Epithelial cell of proximal tubule (primary cell): ENCODE measurements around the gene RWDD4. TPM values are rescaled to one million over a fixed set of nuclear protein-coding genes. Genes with fewer than 3 reads are reported as not detected.

Source experiments
- DNase-seq: peaks from one replicate; pipeline ENCODE4 v3.0.0-alpha.2; 2011; ENCODE audit warnings: low read depth
- H3K4me3 ChIP-seq: 2 replicates; pipeline ENCODE4 v1.5.1; 2011; ENCODE audit warnings: low read depth, mild to moderate bottlenecking, low read length
- CTCF ChIP-seq: conservative IDR thresholded peaks from 2 replicates; pipeline ENCODE4 v1.5.1; 2012; ENCODE audit warnings: low read depth, mild to moderate bottlenecking, low read length
- total RNA-seq: library from RNA; depleted of rRNA; stranded (reverse); fragments of >200 nt; gene quantifications from 2 replicates; pipeline ENCODE4 v1.2.3, GENCODE V29; 2015

RWDD4 gene
- total RNA-seq, 1 donor from 2014 or later: 17.2 TPM

GRCh38 chr4:183609151-183609550 is 49.8 kb downstream of the RWDD4 start:
- no peak for TF ChIP-seq CTCF
- H3K4me3 ChIP-seq: no peak overlapping the region
- DNase-seq: no peak

- no peak overlapping the region for H3K4me3 ChIP-seq
- DNase-seq: no peak
- no peak for TF ChIP-seq CTCF
Measured at GRCh38 chr4:183607894-183608293, 51.1 kb downstream of the RWDD4 start.

GRCh38 chr4:183602557-183603027 is 56.4 kb downstream of the RWDD4 start:
- peak; percentile 61 for TF ChIP-seq CTCF
- no peak for DNase-seq
- no peak overlapping the region for H3K4me3 ChIP-seq

- no peak overlapping the region for H3K4me3 ChIP-seq
- DNase-seq: no peak
- TF ChIP-seq CTCF: no peak
Measured at GRCh38 chr4:183601381-183601780, 57.6 kb downstream of the RWDD4 start.

- no peak overlapping the region for H3K4me3 ChIP-seq
- TF ChIP-seq CTCF: peak; percentile 71
- DNase-seq: no peak
Measured at GRCh38 chr4:183600189-183600685, 58.7 kb downstream of the RWDD4 start.

- TF ChIP-seq CTCF: no peak
- H3K4me3 ChIP-seq: no peak overlapping the region
- peak; percentile 39 for DNase-seq
Measured at GRCh38 chr4:183599690-183600089, 59.3 kb downstream of the RWDD4 start.

GRCh38 chr4:183599284-183599683 is 59.7 kb downstream of the RWDD4 start:
- H3K4me3 ChIP-seq: no peak overlapping the region
- no peak for TF ChIP-seq CTCF
- DNase-seq: no peak
